ENCODE results near the gene DDX25.

The DDX25 gene

GRCh38 chr11:125948278-125949051 is 44.2 kb downstream of the DDX25 start:
- no peak for TF ChIP-seq CTCF (IDR thresholded peaks at IDR 0.05; ENCODE audit: control extremely low read depth, extremely low read depth, low read depth, missing control alignments)
- ChIA-PET CTCF (interaction anchor here (0.9 to 1.4 kb wide), 3 partner anchors 10 to 52 kb away, joined by 3 read pairs; no protein-coding TSS in a partner anchor), POLR2A (no interaction called here)
- DNase-seq (ENCODE audit: extremely low spot score) = no peak

- ChIA-PET POLR2A (interaction anchor here (0.5 kb wide), 1 partner anchor 277 kb away, joined by 6 read pairs; no protein-coding TSS in a partner anchor), CTCF (interaction anchor here (1.4 kb wide), 1 partner anchor 27 kb away, joined by 3 read pairs; no protein-coding TSS in a partner anchor)
- DNase-seq (ENCODE audit: extremely low spot score) = no peak
- TF ChIP-seq CTCF (IDR thresholded peaks at IDR 0.05; ENCODE audit: control extremely low read depth, extremely low read depth, low read depth, missing control alignments) = no peak
These were observed 45.2 kb downstream of the DDX25 start for GRCh38 chr11:125949271-125950177.

GRCh38 chr11:125950178-125950490 is 45.8 kb downstream of the DDX25 start:
- TF ChIP-seq CTCF (IDR thresholded peaks at IDR 0.05; ENCODE audit: control extremely low read depth, extremely low read depth, low read depth, missing control alignments) = no peak
- POLR2A ChIA-PET = no interaction called here
- DNase-seq (ENCODE audit: extremely low spot score) = no peak
- CTCF ChIA-PET = no interaction called here

- CTCF ChIA-PET = no interaction called here
- no peak for DNase-seq (ENCODE audit: extremely low spot score)
- TF ChIP-seq CTCF (IDR thresholded peaks at IDR 0.05; ENCODE audit: control extremely low read depth, extremely low read depth, low read depth, missing control alignments) = no peak
- POLR2A ChIA-PET = no interaction called here
These were observed 46.7 kb downstream of the DDX25 start for GRCh38 chr11:125950696-125951651.

- DNase-seq (ENCODE audit: extremely low spot score) = no peak
- no peak for TF ChIP-seq CTCF (IDR thresholded peaks at IDR 0.05; ENCODE audit: control extremely low read depth, extremely low read depth, low read depth, missing control alignments)
- CTCF ChIA-PET = interaction anchor here (0.9 kb wide), 1 partner anchor 8 kb away, joined by 4 read pairs; no protein-coding TSS in a partner anchor
- POLR2A ChIA-PET = no interaction called here
These were observed 47.4 kb downstream of the DDX25 start for GRCh38 chr11:125951731-125952130.

GRCh38 chr11:125952559-125952958 is 48.3 kb downstream of the DDX25 start:
- ChIA-PET POLR2A (no interaction called here), CTCF (interaction anchor here (0.9 kb wide), 1 partner anchor 9 kb away, joined by 4 read pairs; no protein-coding TSS in a partner anchor)
- no peak for TF ChIP-seq CTCF (IDR thresholded peaks at IDR 0.05; ENCODE audit: control extremely low read depth, extremely low read depth, low read depth, missing control alignments)
- no peak for DNase-seq (ENCODE audit: extremely low spot score)
